GM12874 (cell line): Measurements from ENCODE around the gene TPBG.

Experiments used
- TF ChIP-seq, protein P1 (sequence below): IDR thresholded peaks from 2 replicates; pipeline ENCODE4 v1.5.1; 2011; ENCODE audit warnings: low read depth, mild to moderate bottlenecking, control low read depth, low read length, moderate library complexity; ENCODE audit not compliant: insufficient read depth

TPBG gene, protein sequence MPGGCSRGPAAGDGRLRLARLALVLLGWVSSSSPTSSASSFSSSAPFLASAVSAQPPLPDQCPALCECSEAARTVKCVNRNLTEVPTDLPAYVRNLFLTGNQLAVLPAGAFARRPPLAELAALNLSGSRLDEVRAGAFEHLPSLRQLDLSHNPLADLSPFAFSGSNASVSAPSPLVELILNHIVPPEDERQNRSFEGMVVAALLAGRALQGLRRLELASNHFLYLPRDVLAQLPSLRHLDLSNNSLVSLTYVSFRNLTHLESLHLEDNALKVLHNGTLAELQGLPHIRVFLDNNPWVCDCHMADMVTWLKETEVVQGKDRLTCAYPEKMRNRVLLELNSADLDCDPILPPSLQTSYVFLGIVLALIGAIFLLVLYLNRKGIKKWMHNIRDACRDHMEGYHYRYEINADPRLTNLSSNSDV

DNA sequence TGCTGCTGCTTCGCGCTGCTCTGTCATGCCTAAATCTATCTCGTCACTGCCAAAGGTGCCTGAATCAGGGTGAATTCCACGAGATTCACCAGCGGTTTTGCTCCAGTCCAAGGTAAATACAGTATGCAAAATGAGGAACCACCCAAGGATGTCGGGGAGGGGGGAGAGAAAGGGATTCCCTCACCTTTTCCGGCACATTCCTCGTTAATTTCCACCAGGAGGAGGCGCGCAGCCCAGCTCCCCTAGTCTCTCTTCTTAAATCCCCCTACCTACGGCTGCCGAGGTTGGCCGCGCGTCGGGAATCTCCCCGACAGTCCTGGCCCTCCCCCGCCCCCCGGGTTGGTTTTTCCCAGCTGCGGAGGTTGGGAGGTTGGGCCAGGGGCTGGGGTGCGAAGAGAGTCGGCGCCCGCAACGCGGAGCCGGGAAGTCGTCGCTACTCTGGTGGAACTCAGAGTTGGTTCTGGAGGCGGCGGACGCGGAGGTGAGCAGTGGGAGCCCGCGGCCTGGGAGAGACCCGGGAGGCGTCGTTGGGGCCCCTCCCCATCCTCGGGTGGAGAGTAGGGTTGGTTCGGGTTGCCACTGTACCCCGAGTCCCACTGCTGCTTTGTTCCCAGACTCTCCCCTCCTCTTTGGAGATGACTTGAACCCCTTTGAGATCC, at the start of gene TPBG:
TSS of gene TPBG (plus strand) at position 390 of the 659 bp plus-strand sequence. CDS start 1,145 bp downstream, outside the sequence.
- TF ChIP-seq, protein P1, sequence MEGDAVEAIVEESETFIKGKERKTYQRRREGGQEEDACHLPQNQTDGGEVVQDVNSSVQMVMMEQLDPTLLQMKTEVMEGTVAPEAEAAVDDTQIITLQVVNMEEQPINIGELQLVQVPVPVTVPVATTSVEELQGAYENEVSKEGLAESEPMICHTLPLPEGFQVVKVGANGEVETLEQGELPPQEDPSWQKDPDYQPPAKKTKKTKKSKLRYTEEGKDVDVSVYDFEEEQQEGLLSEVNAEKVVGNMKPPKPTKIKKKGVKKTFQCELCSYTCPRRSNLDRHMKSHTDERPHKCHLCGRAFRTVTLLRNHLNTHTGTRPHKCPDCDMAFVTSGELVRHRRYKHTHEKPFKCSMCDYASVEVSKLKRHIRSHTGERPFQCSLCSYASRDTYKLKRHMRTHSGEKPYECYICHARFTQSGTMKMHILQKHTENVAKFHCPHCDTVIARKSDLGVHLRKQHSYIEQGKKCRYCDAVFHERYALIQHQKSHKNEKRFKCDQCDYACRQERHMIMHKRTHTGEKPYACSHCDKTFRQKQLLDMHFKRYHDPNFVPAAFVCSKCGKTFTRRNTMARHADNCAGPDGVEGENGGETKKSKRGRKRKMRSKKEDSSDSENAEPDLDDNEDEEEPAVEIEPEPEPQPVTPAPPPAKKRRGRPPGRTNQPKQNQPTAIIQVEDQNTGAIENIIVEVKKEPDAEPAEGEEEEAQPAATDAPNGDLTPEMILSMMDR: no peak

DNA sequence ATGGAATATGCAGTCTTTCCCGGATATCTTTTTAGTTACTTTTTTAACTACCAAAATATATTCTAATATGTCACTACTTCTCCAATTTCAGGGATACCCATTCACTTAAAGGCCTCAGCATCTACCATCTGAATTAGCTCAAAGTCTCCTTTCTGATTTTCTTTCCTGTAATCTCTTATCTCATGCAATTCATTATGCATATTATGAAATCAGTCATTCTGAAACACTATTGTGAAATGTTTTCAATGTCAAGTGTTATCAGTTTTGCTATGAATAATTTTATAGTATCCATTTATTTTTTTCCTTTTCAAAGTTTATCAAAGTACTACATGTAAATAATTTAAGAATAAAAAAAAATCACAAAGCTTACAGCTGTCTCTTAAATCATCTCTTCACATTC, 41.2 kb upstream of the TPBG start:
- TF ChIP-seq, protein P1: no peak

DNA sequence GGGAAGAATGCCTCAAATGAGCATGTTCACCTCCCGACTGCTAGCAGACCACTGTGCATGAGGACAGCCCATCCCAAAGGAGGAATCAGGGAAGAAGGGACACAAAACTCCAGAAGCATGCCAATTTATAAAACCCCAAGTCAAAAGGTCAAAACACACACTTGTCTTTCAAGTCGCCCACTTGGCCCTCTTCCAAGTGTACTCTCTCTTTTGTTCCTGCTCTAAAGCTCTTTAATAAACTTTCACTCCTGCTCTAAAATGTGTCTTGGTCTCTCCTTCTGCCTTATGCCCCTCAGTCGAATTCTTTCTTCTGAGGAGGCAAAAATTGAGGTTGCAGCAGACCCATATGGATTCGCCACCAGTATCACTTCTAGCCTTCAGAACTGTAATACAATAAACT, 33.9 kb upstream of the TPBG start:
- TF ChIP-seq, protein P1: no peak

DNA sequence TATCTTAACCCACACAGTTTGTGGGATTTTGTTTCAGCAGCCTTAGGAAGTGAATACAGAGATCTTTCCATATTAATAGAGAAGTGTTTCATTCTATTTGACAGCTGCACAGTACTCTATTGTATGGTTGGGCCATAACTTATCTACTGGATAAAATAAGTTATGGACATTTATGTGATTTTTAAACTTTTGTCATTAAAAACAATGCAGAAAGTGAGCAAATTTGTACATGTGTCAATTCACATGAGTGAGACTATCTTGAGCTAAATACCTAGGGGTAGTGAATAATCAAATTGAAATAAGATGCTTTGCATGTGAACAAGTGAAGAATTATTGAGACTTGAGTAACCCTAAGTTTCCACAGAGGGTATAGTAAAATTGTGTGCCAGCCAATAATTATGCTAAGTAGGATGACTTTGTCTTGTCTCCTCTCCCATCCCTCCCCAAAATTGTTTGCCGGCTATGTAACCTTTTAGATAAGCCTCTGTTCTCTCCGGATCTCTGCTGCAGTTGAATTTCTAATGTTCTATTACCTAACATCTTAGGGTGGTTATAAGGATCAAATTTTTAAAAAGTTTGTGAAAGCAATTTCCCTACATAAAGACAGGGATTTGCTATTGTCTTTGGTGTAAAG, 33.3 kb upstream of the TPBG start:
- TF ChIP-seq, protein P1: no peak

DNA sequence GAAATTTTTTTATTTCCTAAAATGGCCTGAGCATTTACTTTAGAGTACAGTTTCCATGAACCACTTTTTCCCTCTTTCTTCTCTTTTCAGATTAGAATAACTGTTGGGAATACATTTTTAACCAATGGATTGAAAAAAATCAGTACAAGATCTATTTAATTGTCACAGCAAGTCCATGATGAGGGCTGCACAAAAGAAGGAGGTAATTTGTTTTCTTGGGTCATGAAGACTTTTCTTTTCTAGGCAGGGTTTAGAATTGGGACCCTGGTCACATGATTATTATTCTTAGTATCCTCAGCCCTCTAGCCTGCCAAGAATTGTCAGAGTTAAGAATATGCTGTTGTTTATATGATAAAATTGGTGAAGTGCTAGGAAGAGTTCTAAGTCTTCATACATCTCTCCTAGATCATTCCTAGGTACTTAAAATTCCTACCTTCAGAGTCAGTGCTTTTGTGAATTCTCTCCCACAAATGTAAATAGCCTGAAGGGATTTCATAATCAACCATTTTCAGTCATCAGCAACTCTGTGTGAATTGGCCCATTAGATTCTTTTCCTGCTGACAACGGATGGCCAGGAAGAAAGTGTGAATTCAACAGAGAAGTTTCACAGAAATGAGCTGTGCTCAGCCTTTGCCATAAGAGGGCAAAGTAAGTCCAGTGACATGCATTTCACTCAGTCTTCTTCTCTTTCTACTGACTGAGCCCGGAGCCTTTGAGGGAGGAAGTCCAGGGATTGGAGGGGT, 32.4 kb upstream of the TPBG start:
- TF ChIP-seq, protein P1: no peak

DNA sequence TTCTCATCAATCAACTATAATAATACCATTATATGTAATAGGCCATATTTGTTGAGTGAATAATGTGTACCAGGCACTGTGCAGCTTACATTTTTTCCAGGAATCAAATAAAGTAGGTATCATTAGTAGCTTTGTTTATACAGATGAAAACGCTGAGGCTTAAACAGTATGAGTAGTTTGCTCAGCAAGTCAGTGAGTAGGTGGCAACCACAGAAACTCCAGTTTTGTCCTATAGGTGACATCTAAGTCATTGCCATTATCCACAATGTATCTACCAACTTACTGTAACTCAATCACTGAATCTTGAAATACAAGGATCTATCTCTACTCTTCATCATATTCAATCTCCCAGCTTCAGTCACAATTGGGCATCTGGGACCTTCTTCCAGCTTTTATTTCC, 29.8 kb upstream of the TPBG start:
- TF ChIP-seq, protein P1: no peak
